ENCODE data around the gene UBA3.

The UBA3 gene

GRCh38 chr3:69094467-69095205 is 14.5 kb upstream of the UBA3 start:
- peak overlapping the region; percentile 51 to 89 (median 87); a peak in 21 of 22 replicates for H3K27ac ChIP-seq

DNA sequence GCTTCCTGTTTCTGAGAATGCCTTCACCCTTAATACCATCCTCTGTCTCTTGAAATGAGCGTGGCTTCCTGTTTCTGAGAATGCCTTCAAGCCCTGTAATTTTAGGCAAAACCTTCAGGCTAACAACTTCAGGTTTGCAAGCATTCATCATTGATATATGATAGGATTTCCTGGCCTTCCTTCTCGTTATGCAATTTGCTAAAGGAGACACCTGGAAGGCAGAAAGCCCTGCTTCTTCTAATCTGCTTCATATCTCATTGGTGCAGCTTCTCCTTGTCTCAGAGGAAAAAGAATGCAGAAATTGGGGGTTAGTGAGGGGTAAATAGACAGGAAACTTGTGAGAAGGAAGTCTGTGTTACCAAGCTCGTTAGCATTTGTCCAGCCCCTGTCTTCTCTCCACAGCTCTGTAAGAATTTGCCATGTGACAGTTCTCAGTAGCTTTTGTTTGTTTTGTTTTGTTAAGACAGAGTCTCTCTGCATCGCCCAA is 11.9 kb upstream of the UBA3 start:
- Histone ChIP-seq H3K4me2 (peak overlapping the region; percentile 69 to 99 (median 92)), H3K27ac (peak overlapping the region; percentile 61 to 89 (median 87); a peak in 21 of 22 replicates), H3K9ac (peak overlapping the region; percentile 69 to 79 (median 76); a peak in 21 of 22 replicates), H3K4me1 (peaks cover 84 to 100% (median 96%) of the 10 kb centered on the region in 10 experiments), H3K27me3 (no peaks in the 10 kb centered on the region), H3K4me3 (peak overlapping the region; percentile 24 to 61 (median 37); a peak in 19 of 20 replicates), H3K9me3 (replicated peaks in 1 of 11) (no peaks in the 10 kb centered on the region), H3K36me3 (peaks cover 0 to 48% (median 24%) of the 10 kb centered on the region in 11 experiments; a peak in 16 of 22 replicates), H4K20me1 (peaks cover 0 to 99% (median 0%) of the 10 kb centered on the region in 11 experiments; a peak in 6 of 22 replicates)
- TF ChIP-seq Cebpa-rat (IDR thresholded peaks at IDR 0.05), result peak in 3 of 11 experiments; percentile 54 to 72 (median 68); a peak in 4 of 22 replicates

More at GRCh38 chr3:69094467-69095205, 14.5 kb upstream of the UBA3 start:
- H4K20me1 ChIP-seq, result peaks cover 0 to 97% (median 0%) of the 10 kb centered on the region in 11 experiments; a peak in 6 of 22 replicates
- H3K4me1 ChIP-seq, result peaks cover 61 to 91% (median 80%) of the 10 kb centered on the region in 10 experiments
- H3K4me3 ChIP-seq, result peak overlapping the region in 8 of 10 experiments; percentile 13 to 61 (median 38); a peak in 12 of 20 replicates
- H3K9me3 ChIP-seq (replicated peaks in 1 of 11), result no peaks in the 10 kb centered on the region
- H3K9ac ChIP-seq, result peak overlapping the region; percentile 58 to 79 (median 76)
- no peak for TF ChIP-seq Cebpa-rat (IDR thresholded peaks at IDR 0.05)
- H3K4me2 ChIP-seq, result peak overlapping the region; percentile 69 to 99 (median 92)
- H3K27me3 ChIP-seq, result no peaks in the 10 kb centered on the region
- H3K36me3 ChIP-seq, result peaks cover 6 to 52% (median 24%) of the 10 kb centered on the region in 11 experiments; a peak in 20 of 22 replicates

DNA sequence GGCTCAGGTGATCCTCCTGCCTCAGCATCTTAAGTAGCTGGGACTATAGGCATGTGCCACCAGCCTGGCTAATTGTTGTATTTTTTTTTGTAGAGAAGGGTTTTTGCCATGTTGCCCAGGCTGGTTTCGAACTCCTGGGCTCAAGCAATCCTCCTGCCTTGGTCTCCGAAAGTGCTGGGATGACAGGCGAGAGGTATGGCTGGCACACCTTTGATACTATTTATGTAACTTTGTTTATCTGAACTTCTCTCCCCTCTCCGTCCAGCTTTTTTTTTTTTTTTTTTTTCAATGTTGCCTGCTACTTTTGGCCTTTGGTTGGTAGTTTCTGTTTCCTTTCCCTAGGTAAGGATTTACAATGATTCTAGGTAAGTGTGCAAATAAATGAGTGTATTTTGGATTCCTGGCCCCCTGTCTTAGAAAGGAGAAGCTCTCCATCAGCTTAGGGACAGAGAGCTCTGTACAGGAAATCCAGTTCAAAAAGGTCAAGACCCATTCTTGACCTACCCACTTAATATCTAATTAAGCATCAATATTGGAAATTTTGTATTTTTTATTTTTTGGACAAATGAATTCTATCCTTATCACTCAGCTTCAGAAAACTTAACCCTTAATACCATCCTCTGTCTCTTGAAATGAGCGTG is 11.3 kb upstream of the UBA3 start:
- H3K4me3 ChIP-seq, result peak overlapping the region; percentile 31 to 61 (median 38); a peak in 15 of 20 replicates
- H3K9ac ChIP-seq, result peak overlapping the region; percentile 69 to 79 (median 76); a peak in 21 of 22 replicates
- H3K4me1 ChIP-seq, result peaks cover 90 to 100% (median 97%) of the 10 kb centered on the region in 10 experiments
- H3K27ac ChIP-seq, result peak overlapping the region; percentile 61 to 89 (median 87); a peak in 21 of 22 replicates
- no peaks in the 10 kb centered on the region for H3K27me3 ChIP-seq
- no peak for TF ChIP-seq Cebpa-rat (IDR thresholded peaks at IDR 0.05)
- H3K9me3 ChIP-seq (replicated peaks in 1 of 11), result no peaks in the 10 kb centered on the region
- H3K4me2 ChIP-seq, result peak overlapping the region; percentile 69 to 99 (median 92)
- peaks cover 0 to 44% (median 22%) of the 10 kb centered on the region in 11 experiments; a peak in 15 of 22 replicates for H3K36me3 ChIP-seq
- H4K20me1 ChIP-seq, result peaks cover 0 to 93% (median 0%) of the 10 kb centered on the region in 11 experiments; a peak in 6 of 22 replicates

DNA sequence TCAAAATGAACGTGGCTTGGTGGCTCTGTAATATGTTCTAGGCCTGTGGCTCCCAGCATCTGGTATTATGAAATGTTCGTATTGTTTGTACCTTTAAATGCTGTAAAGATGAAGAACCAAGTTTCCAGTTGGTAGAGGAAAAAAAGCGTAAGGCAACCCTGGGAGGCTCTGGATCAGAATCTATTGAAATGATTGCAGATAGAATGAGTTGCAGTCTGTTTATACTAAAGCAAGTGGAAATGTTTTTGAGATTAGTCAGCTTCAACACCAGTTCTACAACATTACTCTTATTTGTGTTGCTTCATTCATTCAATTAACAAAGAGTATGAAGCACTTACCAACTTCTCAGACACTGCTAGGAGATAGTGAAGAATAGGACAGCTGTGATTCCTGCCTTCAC is 9.9 kb upstream of the UBA3 start:
- H3K27ac ChIP-seq, result peak overlapping the region in 5 of 11 experiments; percentile 3 to 88 (median 87); a peak in 1 of 22 replicates
- H3K36me3 ChIP-seq, result peaks cover 0 to 31% (median 22%) of the 10 kb centered on the region in 11 experiments; a peak in 15 of 22 replicates
- no peaks in the 10 kb centered on the region for H3K9me3 ChIP-seq (replicated peaks in 1 of 11)
- TF ChIP-seq Cebpa-rat (IDR thresholded peaks at IDR 0.05), result no peak
- H3K9ac ChIP-seq, result peak overlapping the region in 1 of 11 experiments; percentile 72; a peak in 1 of 22 replicates
- H4K20me1 ChIP-seq, result peaks cover 0 to 78% (median 0%) of the 10 kb centered on the region in 11 experiments; a peak in 6 of 22 replicates
- peaks cover 85 to 93% (median 87%) of the 10 kb centered on the region in 10 experiments for H3K4me1 ChIP-seq
- no peaks in the 10 kb centered on the region for H3K27me3 ChIP-seq
- peak overlapping the region in 9 of 11 experiments; percentile 37 to 99 (median 96); a peak in 16 of 22 replicates for H3K4me2 ChIP-seq
- H3K4me3 ChIP-seq, result no peak overlapping the region

DNA sequence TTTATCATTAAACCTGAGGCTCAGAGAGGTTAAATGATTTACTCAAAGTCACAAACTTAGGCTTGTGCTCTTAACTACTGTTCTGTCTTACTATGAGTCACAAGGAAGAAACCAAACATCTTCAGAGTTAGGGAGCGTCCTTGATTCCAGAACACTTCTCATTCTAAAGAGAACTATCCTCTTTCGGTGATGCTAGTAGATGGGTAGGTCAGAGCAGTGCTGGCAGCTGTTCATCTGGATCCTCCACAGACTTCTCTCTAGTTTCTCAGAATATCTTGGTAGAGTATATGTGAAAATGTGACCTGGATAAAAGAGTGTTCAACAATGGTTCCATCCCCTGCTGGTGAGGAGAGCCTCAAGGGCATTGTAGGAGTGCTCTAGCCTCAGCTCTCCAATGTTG is 7.9 kb upstream of the UBA3 start:
- Histone ChIP-seq H3K9ac (peak overlapping the region in 4 of 11 experiments; percentile 13 to 90 (median 68); a peak in 8 of 22 replicates), H3K36me3 (peaks cover 0 to 31% (median 22%) of the 10 kb centered on the region in 11 experiments; a peak in 15 of 22 replicates), H3K4me3 (peak overlapping the region in 4 of 10 experiments; percentile 82 to 93 (median 82); a peak in 7 of 20 replicates), H3K27me3 (no peaks in the 10 kb centered on the region), H3K9me3 (replicated peaks in 1 of 11) (no peaks in the 10 kb centered on the region), H3K4me2 (peak overlapping the region; percentile 37 to 99 (median 96)), H4K20me1 (peaks cover 0 to 58% (median 0%) of the 10 kb centered on the region in 11 experiments; a peak in 6 of 22 replicates), H3K27ac (peak overlapping the region in 3 of 11 experiments; percentile 15 to 86 (median 36); a peak in 2 of 22 replicates), H3K4me1 (peaks cover 78 to 89% (median 83%) of the 10 kb centered on the region in 10 experiments)
- TF ChIP-seq Cebpa-rat (IDR thresholded peaks at IDR 0.05), result no peak

GRCh38 chr3:69087030-69087791 is 7.0 kb upstream of the UBA3 start:
- Histone ChIP-seq H3K9me3 (replicated peaks in 1 of 11) (no peaks in the 10 kb centered on the region), H4K20me1 (peaks cover 0 to 51% (median 0%) of the 10 kb centered on the region in 11 experiments; a peak in 6 of 22 replicates), H3K36me3 (peaks cover 0 to 31% (median 22%) of the 10 kb centered on the region in 11 experiments; a peak in 15 of 22 replicates), H3K27ac (peak overlapping the region; percentile 68 to 89 (median 86); a peak in 20 of 22 replicates), H3K27me3 (no peaks in the 10 kb centered on the region), H3K4me3 (peak overlapping the region; percentile 15 to 96 (median 87); a peak in 18 of 20 replicates), H3K4me2 (peak overlapping the region; percentile 84 to 99 (median 96)), H3K9ac (peak overlapping the region; percentile 83 to 92 (median 89); a peak in 20 of 22 replicates), H3K4me1 (peaks cover 75 to 89% (median 82%) of the 10 kb centered on the region in 10 experiments)
- no peak for TF ChIP-seq Cebpa-rat (IDR thresholded peaks at IDR 0.05)

GRCh38 chr3:69085833-69086722 is 5.9 kb upstream of the UBA3 start:
- peaks cover 0 to 43% (median 0%) of the 10 kb centered on the region in 11 experiments; a peak in 6 of 22 replicates for H4K20me1 ChIP-seq
- peak overlapping the region; percentile 84 to 99 (median 96) for H3K4me2 ChIP-seq
- TF ChIP-seq Cebpa-rat (IDR thresholded peaks at IDR 0.05), result no peak
- peaks cover 0 to 29% (median 22%) of the 10 kb centered on the region in 11 experiments; a peak in 15 of 22 replicates for H3K36me3 ChIP-seq
- peak overlapping the region; percentile 82 to 96 (median 92) for H3K4me3 ChIP-seq
- no peaks in the 10 kb centered on the region for H3K27me3 ChIP-seq
- peaks cover 75 to 89% (median 83%) of the 10 kb centered on the region in 10 experiments for H3K4me1 ChIP-seq
- H3K9ac ChIP-seq, result peak overlapping the region; percentile 83 to 92 (median 89)
- no peaks in the 10 kb centered on the region for H3K9me3 ChIP-seq (replicated peaks in 1 of 11)
- H3K27ac ChIP-seq, result peak overlapping the region; percentile 68 to 89 (median 86)
